GM13976 (cell line): ENCODE measurements around the gene CPED1.

ENCODE experiments used
- DNase-seq: peaks from one replicate; pipeline ENCODE4 v3.0.0; 2012; ENCODE audit warnings: low spot score
- CTCF ChIP-seq: IDR thresholded peaks from 2 replicates; pipeline ENCODE4 v1.5.1; 2012; ENCODE audit warnings: borderline replicate concordance, mild to moderate bottlenecking; ENCODE audit not compliant: insufficient read depth; ENCODE audit errors: extremely low read depth, missing control alignments, control extremely low read depth
- in situ Hi-C: fragments of 300-500 bp; cut with MboI; formaldehyde crosslinking; loops from one replicate; pipeline ENCODE4 v1.12.0; 2022; ENCODE audit warnings: low sequenced_read_pairs, mixed read lengths, inconsistent platforms; ENCODE audit not compliant: unreplicated experiment

CPED1 gene

GRCh38 chr7:121187222-121187621 is 198.7 kb downstream of the CPED1 start:
- in situ Hi-C loops = no loop called here
- DNase-seq = no peak
- TF ChIP-seq CTCF = no peak

GRCh38 chr7:121187676-121188075 is 199.2 kb downstream of the CPED1 start:
- no peak for DNase-seq
- TF ChIP-seq CTCF = no peak

GRCh38 chr7:121192834-121193233 is 204.3 kb downstream of the CPED1 start:
- no peak for DNase-seq
- in situ Hi-C loops = no loop called here
- TF ChIP-seq CTCF = no peak

More at GRCh38 chr7:121187676-121188075, 199.2 kb downstream of the CPED1 start:
- in situ Hi-C loops = no loop called here

GRCh38 chr7:121195010-121195409 is 206.5 kb downstream of the CPED1 start:
- DNase-seq = no peak
- TF ChIP-seq CTCF = no peak
- in situ Hi-C loops = no loop called here

- DNase-seq = no peak
- in situ Hi-C loops = no loop called here
- no peak for TF ChIP-seq CTCF
Observed at GRCh38 chr7:121195874-121196273, 207.4 kb downstream of the CPED1 start.

GRCh38 chr7:121196286-121196685 is 207.8 kb downstream of the CPED1 start:
- DNase-seq = no peak
- in situ Hi-C loops = no loop called here

More at GRCh38 chr7:121196286-121196685, 207.8 kb downstream of the CPED1 start:
- no peak for TF ChIP-seq CTCF
